SK-N-SH treated with all-trans-retinoic acid at 6 μM for 48 hours (cell line): ENCODE measurements around the gene TAP1.
A peak's percentile ranks its signal among the peaks of the same experiment; 100 is the strongest.

ENCODE experiments used
- ATAC-seq: fragments of 200-7000 bp; cut with Tn5 transposase; 3 replicates; pipeline ENCODE4 v1.9.1; 2020; ENCODE audit warnings: mild to moderate bottlenecking, moderate library complexity
- ARNTL ChIP-seq: fragments of 450-650 bp; formaldehyde crosslinking; IDR thresholded peaks from 2 replicates; pipeline ENCODE4 v1.5.0; 2020; ENCODE audit warnings: low read depth, mild to moderate bottlenecking, moderate library complexity, borderline replicate concordance
- BACH2 ChIP-seq: fragments of 250-450 bp; sonication (Bioruptor Pico); IDR thresholded peaks from 2 replicates; pipeline ENCODE4 v1.9.0; 2021; ENCODE audit warnings: mild to moderate bottlenecking, borderline replicate concordance
- CREB5 ChIP-seq: fragments of 250-450 bp; sonication (Bioruptor Pico); IDR thresholded peaks from 2 replicates; pipeline ENCODE4 v1.5.1; 2020; ENCODE audit warnings: low read depth, mild to moderate bottlenecking, moderate library complexity
- CSDC2 ChIP-seq: fragments of 250-450 bp; sonication (Bioruptor Pico); IDR thresholded peaks from 2 replicates; pipeline ENCODE4 v1.5.0; 2020; ENCODE audit warnings: mild to moderate bottlenecking, moderate library complexity
- CSRNP3 ChIP-seq: fragments of 250-450 bp; sonication (Bioruptor Pico); IDR thresholded peaks from 2 replicates; pipeline ENCODE4 v1.5.1; 2021; ENCODE audit warnings: mild to moderate bottlenecking, moderate library complexity
- GLIS3 ChIP-seq: fragments of 250-450 bp; sonication (Bioruptor Pico); IDR thresholded peaks from 2 replicates; pipeline ENCODE4 v1.5.0; 2020; ENCODE audit warnings: mild to moderate bottlenecking, moderate library complexity
- ISL1 ChIP-seq: fragments of 250-450 bp; sonication (Bioruptor Pico); IDR thresholded peaks from 2 replicates; pipeline ENCODE4 v2.1.2; 2022; ENCODE audit warnings: mild to moderate bottlenecking, moderate library complexity
- OSR1 ChIP-seq: fragments of 250-450 bp; sonication (Bioruptor Pico); IDR thresholded peaks from 2 replicates; pipeline ENCODE4 v1.8.0; 2022; ENCODE audit warnings: moderate library complexity, mild to moderate bottlenecking, inconsistent platforms
- PATZ1 ChIP-seq: fragments of 250-450 bp; sonication (Bioruptor Pico); IDR thresholded peaks from 2 replicates; pipeline ENCODE4 v1.8.0; 2020; ENCODE audit warnings: mild to moderate bottlenecking, moderate library complexity, borderline replicate concordance
- SNAI2 ChIP-seq: fragments of 250-450 bp; sonication (Bioruptor Pico); IDR thresholded peaks from 2 replicates; pipeline ENCODE4 v1.5.0; 2020; ENCODE audit warnings: mild to moderate bottlenecking, moderate library complexity
- TOX ChIP-seq: fragments of 250-450 bp; sonication (Bioruptor Pico); IDR thresholded peaks from 2 replicates; pipeline ENCODE4 v1.8.0; 2021; ENCODE audit warnings: mild to moderate bottlenecking, moderate library complexity, borderline replicate concordance
- TSHZ2 ChIP-seq: fragments of 250-450 bp; sonication (Bioruptor Pico); IDR thresholded peaks from 2 replicates; pipeline ENCODE4 v1.5.0; 2020; ENCODE audit warnings: mild to moderate bottlenecking, moderate library complexity
- ZFP3 ChIP-seq: fragments of 250-450 bp; sonication (Bioruptor Pico); IDR thresholded peaks from 2 replicates; pipeline ENCODE4 v1.5.0; 2020; ENCODE audit warnings: mild to moderate bottlenecking, moderate library complexity
- ZNF565 ChIP-seq: fragments of 450-650 bp; formaldehyde crosslinking; conservative IDR thresholded peaks from 2 replicates; pipeline ENCODE4 v1.5.0; 2020; ENCODE audit warnings: low read depth, mild to moderate bottlenecking, moderate library complexity
- ZNF70 ChIP-seq: fragments of 450-650 bp; formaldehyde crosslinking; IDR thresholded peaks from 2 replicates; pipeline ENCODE4 v1.5.0; 2020; ENCODE audit warnings: mild to moderate bottlenecking, moderate library complexity
- ZNF8 ChIP-seq: fragments of 450-650 bp; formaldehyde crosslinking; IDR thresholded peaks from 2 replicates; pipeline ENCODE4 v1.5.0; 2020; ENCODE audit warnings: mild to moderate bottlenecking, moderate library complexity
- TF ChIP-seq, protein P1 (sequence below): fragments of 250-450 bp; sonication (Bioruptor Pico); IDR thresholded peaks from 2 replicates; pipeline ENCODE4 v1.8.0; 2021; ENCODE audit warnings: low read depth, mild to moderate bottlenecking, moderate library complexity, borderline replicate concordance

Gene TAP1

GRCh38 chr6:32838114-32838958 lies 15.2 kb downstream of the TAP1 start, which contains the start of gene TAP2:
TAP2 (minus strand) TSS chr6:32838739; CDS start chr6:32838233, 506 bp downstream.
- no peak for TF ChIP-seq BACH2
- TF ChIP-seq ZFP3 (CRISPR knock-in tag): peak; percentile 93
- ATAC-seq: peak; percentile 97

- ATAC-seq: no peak
Measured at GRCh38 chr6:32837651-32838113, 15.8 kb downstream of the TAP1 start.

DNA sequence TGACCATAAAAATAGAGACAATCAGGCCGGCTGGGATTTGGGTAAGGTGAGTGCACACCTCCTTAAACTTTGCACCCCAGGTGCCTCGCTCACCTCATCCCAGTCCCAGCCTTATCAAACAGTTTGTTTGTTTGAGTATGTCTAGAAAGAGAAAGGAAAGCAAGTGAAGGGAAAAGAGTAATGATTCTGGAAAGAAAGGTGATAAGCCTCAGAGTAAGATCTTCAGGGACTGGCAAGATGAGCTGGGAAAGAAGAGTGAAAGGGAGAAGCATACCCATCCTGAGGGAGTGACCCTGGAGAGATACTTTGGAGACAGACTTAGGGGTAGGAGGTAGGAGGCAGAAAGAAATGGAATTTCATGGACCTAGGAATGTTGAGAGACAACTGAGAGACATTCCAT lies 16.6 kb downstream of the TAP1 start:
- TF ChIP-seq ZNF565: no peak
- TF ChIP-seq ARNTL (CRISPR knock-in tag): no peak
- TF ChIP-seq ZNF70: no peak
- ATAC-seq: no peak

More at GRCh38 chr6:32837651-32838113, 15.8 kb downstream of the TAP1 start:
- TF ChIP-seq ZFP3 (CRISPR knock-in tag): no peak
- TF ChIP-seq ZNF70: no peak
- no peak for TF ChIP-seq PATZ1
- TF ChIP-seq BACH2: no peak
- no peak for TF ChIP-seq TSHZ2 (CRISPR knock-in tag)
- TF ChIP-seq ARNTL (CRISPR knock-in tag): no peak
- TF ChIP-seq CSDC2: no peak

GRCh38 chr6:32835167-32835893 lies 18.2 kb downstream of the TAP1 start:
- no peak for ATAC-seq
- no peak for TF ChIP-seq ZNF565
- no peak for TF ChIP-seq ZNF8 (CRISPR knock-in tag)
- TF ChIP-seq TOX: no peak
- TF ChIP-seq ZNF70: no peak
- TF ChIP-seq, protein P1, sequence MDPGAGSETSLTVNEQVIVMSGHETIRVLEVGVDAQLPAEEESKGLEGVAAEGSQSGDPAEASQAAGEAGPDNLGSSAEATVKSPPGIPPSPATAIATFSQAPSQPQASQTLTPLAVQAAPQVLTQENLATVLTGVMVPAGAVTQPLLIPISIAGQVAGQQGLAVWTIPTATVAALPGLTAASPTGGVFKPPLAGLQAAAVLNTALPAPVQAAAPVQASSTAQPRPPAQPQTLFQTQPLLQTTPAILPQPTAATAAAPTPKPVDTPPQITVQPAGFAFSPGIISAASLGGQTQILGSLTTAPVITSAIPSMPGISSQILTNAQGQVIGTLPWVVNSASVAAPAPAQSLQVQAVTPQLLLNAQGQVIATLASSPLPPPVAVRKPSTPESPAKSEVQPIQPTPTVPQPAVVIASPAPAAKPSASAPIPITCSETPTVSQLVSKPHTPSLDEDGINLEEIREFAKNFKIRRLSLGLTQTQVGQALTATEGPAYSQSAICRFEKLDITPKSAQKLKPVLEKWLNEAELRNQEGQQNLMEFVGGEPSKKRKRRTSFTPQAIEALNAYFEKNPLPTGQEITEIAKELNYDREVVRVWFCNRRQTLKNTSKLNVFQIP: no peak
- no peak for TF ChIP-seq CSDC2
- no peak for TF ChIP-seq ARNTL (CRISPR knock-in tag)
- no peak for TF ChIP-seq PATZ1
- TF ChIP-seq SNAI2 (CRISPR knock-in tag): no peak
- no peak for TF ChIP-seq OSR1 (CRISPR knock-in tag)
- TF ChIP-seq CREB5: no peak
- no peak for TF ChIP-seq CSRNP3 (CRISPR knock-in tag)
- no peak for TF ChIP-seq ISL1 (CRISPR knock-in tag)
- TF ChIP-seq GLIS3 (CRISPR knock-in tag): no peak
